NCI-H524 (cell line): Measurements from ENCODE around the gene MCTP2.
A peak's percentile ranks its signal among the peaks of the same experiment; 100 is the strongest.

Experiments used
- DNase-seq, 2 experiments: peaks; one replicate each; lab custom pipeline; 2025; lab: John Stamatoyannopoulos, UW

The MCTP2 gene, protein sequence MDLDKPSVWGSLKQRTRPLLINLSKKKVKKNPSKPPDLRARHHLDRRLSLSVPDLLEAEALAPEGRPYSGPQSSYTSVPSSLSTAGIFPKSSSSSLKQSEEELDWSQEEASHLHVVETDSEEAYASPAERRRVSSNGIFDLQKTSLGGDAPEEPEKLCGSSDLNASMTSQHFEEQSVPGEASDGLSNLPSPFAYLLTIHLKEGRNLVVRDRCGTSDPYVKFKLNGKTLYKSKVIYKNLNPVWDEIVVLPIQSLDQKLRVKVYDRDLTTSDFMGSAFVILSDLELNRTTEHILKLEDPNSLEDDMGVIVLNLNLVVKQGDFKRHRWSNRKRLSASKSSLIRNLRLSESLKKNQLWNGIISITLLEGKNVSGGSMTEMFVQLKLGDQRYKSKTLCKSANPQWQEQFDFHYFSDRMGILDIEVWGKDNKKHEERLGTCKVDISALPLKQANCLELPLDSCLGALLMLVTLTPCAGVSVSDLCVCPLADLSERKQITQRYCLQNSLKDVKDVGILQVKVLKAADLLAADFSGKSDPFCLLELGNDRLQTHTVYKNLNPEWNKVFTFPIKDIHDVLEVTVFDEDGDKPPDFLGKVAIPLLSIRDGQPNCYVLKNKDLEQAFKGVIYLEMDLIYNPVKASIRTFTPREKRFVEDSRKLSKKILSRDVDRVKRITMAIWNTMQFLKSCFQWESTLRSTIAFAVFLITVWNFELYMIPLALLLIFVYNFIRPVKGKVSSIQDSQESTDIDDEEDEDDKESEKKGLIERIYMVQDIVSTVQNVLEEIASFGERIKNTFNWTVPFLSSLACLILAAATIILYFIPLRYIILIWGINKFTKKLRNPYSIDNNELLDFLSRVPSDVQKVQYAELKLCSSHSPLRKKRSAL

DNA sequence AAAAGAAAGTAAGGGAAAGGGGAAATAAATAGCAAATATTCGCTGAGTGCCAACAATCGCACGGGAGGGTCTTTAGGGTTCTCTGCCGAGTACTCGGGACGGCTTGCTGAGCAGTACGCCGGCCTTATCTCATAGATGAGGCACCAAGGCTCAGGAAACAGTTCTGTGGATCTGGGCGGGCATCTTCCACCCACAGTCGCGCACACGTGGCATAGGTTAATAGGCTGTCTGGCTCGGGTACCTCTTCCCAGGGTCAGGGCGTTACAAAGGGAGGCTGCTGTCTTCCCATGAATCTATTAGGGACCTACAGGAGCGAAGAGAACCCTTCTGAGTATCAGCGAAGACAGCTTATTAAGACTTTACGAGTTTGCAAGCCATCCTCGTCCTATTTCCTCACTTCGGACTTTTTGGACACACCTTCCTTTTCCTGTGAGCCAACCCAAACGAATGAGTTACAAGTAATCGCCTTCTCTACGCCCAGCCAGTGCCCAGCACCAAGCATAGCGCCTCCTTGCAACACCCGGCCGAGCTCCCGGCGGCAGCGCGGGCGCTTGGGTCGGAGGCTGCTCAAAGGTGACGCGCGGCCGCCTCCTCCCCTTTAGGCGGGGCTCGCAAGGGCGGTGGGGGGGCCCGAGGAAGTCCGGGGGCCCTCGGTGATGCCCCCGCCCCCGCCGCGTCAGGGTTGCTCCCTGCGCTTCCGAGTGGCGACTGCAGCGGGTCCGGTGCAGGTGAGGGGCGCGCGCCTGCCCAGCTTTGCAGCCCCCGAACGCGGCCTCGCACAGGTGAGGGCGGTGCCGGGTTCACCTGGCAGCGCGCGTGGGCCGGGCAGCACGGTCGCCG, at the start of gene MCTP2:
Gene MCTP2, plus strand, starts transcription at position 679 of the 840 bp plus-strand sequence. CDS start 66,705 bp downstream, outside the sequence.
- DNase-seq, result peak; percentile 59 to 64

DNA sequence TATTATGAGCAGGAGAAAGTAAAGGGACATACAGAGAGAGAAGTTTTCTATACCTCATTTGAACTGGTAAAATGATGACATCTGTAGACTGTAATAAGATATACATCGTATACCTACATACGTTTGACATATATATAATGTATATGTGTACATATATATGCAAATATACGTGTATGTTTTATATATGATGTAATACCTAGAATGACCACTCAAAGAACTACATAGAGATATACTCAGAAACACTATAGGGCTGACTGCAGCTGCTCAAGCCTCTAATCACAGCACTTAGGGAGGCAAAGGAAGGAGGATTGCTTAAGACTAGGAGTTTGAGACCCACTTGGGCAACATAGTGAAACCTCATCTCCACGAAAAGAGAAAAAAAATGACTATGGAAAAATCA, 48.5 kb upstream of the MCTP2 start:
- DNase-seq, result no peak

DNA sequence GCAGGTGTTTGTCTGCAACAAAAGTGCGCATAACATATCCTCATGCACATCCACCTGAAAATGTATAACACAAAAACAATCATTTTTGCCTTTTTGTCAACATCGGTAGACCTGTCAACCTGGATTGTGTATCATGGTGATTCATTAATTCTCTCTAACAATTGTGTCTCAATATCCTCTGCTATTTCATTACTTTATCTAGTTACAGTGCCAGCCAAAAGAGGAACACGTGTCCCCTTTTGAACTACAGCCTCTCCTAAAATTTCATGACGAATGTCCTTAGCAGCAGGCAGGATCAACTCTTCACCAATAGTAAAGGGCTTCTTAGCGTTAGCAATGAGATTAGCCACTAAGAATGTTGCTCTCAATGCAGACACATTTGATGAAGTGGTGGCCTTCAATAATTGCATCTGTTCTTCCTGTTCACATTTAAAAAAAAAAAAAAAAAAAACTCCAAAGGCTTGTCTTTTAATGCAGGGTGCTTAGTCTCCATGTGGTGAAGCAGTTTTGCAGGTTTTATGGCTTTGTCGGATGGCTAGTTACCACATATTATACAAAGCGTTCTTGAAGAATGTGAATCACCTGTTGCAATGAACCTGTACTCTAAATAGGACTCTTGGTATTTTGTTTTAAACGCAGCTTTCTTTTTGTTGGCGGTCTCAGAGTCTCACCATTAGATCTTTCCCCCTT, 45.7 kb upstream of the MCTP2 start:
- DNase-seq, result no peak

DNA sequence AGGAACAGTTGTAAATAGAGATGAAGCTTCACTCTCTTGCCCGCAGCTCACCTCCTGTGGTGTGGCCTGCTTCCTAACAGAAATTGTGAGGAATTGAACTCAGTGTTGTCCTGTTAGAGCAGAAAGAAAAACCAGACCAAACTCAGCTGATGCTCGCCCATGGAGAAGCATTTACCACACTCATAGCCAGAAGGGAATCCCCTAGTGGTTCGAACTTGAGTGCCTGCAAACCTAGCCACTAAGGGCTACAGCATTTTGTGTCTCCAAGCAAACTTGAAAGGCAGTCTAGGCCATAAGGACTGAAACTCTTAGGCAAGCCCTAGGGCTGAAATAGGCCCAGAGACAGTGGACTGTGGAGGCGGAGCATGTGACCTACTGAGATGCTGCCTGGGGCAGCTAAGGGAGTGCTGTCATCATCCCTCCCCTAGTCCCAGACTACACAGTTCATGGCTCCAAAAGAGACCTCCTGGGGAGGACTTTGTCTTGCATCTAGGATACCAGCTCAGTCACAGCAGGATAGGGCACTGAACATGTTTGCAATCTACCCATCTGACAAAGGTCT, 44.5 kb upstream of the MCTP2 start:
- no peak for DNase-seq

DNA sequence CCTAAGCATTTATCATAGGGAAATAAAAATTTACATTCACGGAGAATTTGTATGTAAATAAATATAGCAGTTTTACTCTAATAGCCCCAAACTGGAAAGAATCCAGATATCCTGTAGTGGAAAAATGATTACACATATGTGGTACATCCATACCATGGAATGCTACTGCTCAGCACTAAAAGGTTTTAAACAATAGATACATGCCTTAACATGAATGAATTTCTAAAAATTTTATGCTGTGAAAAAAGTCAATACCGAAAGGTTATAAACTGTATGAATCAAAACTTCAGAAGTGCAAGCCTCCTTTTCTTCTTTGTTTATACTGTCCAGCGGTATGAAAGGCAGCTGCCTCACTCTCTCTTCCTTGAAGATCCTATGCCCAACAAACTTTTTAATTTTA, 37.5 kb upstream of the MCTP2 start:
- DNase-seq, result no peak

DNA sequence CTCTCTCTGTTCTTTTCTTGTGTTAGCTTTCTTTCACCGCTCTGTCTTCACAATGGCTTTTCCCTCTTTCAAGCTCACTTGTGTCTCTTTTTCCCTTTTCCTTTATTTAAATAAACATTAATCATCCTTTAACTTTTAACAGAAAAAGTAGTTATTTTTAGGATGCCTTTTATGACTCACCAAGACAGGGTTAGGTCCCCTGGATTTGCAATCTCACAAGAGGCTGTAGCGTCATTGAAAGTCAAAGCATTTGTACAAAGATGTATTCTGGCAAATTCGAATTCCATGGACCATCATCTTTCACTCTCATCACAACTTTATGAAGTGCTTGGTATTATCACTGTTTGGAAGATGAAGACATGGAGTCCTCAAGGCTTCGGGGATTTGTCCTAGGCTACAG, 34.8 kb upstream of the MCTP2 start:
- no peak for DNase-seq

DNA sequence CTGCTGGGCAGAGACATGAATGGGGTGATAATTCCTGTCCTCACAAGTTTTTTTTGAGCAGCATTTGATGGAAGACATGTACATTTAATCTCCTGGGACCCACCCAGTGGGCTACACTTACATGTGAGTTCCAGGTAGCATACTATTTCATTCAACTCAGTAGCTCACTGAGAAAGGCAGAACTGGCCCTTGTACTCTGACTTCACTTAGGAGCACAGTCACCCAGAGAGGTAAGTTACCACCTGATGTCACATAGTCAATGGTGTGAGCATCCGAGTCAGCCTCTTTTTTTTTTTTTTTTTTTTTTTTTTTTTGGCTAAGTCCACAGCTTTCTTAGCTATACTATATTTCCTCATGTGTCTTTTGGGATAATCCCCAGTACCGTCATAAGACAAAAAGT, 32.7 kb upstream of the MCTP2 start:
- no peak for DNase-seq

DNA sequence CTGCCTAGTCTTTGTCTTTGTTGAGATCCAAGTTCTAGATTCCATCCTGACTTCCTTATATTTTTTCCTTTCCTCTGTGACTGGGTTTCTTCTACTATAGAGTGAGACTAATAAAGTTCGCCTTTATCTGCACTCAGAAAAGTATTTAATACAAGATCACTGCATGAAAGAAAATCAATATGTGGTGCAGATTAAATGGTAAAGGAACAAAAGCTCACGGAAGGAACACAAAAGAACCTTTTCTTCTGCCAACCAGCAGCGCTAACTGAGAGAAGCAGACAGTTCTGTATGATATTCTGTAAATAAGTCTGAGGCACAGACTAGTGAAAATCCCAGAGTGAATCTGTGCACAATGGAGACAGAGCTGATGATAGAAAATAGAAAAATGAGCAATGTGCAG, 31.6 kb upstream of the MCTP2 start:
- DNase-seq, result no peak

DNA sequence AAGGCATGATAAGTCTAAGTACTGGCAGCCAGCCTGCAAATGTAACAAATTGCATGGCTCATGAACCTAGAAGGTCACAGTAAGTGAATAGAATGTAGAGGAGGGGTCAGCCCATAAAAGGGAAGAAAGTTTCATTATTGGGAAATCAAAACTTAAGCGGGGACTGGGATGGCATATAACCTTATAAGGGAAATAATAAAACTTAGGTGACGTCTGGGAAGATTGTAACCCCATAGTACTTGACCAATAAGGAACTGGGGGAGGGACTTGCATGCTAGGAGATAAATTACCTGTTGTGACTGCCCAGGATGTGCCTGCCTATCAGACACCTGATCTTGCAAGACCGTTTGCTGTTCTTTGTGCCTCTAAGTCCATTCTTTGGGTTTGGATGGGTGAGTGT, 28.1 kb upstream of the MCTP2 start:
- DNase-seq, result no peak

DNA sequence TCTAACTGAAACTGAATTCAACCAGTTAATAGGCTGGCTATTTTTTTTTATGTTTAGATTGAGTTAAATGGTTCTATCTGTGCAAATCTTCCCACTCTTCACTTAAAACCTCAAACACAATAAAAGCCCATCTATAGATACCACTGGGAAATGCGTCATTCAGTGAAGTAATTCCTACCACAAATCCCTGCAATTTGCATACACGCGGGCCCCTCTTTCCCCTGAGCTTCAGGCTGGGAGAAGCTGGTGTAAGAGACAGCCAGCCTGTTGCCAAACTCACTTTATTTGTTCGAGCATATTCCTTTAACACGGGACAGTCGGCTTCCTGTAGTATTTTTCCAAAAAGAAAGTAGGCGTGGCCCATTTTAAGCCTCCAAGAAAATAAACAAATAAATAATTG, 26.0 kb upstream of the MCTP2 start:
- no peak for DNase-seq

DNA sequence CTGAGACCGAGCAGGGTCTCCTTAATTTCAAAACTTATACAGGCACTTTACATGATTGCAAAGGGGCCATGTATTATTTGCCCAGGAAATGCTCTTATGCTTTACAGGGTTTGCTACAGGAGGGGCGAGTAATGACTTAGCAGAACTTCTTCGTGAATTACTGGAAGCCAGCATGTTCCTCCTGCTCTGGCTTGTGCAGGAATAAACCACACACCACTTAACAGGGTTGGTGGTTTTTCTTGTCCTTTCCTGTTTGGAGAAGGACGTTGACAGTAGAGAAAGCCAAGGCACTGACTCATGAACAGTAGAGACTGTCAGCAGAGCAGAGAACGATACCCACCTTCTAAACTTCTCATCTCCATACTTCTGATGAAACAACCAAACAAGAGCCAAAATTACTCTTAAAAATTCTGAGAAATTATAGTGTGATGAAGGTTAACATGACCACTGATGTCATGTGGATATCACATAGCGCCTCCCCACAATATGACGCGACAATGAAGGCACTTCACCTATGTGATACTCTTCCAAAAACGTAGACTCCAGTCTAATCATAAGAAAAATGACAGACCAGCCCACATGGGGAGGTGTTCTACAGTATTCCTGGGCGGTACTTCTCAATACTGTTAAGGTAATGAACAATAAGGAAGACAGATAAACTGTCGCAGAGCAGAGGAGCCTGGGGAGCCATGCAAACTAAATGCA, 24.7 kb upstream of the MCTP2 start:
- DNase-seq, result no peak

DNA sequence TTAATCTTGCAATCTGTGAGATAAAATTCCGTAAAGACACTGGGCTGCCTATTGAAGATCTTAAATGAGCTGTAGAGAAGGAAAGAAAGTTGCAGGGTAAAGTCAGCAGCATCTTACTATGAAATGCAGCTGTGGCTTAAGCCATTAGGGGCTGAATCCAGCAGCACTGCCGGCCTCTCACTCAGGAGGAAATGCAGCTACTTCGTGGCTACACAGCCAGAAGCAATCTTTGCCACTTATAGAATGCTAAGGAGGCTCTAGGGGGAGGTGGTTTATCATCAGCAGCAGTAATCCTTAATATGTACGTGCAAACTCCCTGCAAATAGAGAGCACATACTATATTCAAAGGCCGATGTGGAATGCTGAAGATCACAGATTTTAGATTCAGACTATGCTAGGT, 19.1 kb upstream of the MCTP2 start:
- no peak for DNase-seq

DNA sequence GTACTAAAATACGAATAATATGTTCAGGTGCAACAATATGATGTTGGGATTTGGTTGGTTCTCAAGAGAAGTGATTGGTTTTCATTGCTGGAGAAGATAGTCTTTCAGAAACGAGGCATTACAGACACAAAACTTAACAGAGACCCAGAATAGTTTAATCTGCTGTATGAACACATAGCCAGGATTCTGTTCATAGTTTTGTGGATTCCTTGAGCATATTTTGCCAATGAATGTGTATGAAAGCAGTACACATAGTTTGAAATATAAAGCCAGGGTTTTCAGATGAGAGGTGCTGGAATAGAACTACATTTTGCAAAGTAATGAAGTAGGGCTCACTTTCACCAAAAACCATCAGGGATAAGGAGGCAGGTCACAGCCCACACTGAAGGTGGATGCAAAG, 5.7 kb upstream of the MCTP2 start:
- no peak for DNase-seq

DNA sequence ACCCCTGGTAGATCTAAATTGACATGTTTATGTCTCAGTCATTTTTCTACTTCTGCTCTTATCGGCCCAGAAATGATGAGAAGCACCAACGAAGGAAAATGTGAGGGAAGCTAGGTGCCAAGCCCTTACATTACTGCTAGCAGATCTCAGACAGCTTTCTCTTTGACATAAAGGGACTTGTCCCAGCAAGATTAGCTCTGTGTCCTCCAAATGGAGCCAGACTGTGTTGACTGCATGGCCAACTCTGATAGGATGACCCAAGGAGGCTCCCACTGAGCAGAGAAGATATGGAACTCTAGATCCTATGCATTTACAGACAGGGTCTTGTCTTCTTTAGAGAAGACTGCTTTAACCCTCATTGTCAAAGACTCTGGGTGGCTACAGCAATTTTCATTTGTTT, 2.8 kb upstream of the MCTP2 start:
- no peak for DNase-seq

GRCh38 chr15:94229591-94230369, 1.6 kb upstream of the MCTP2 start:
- DNase-seq, result no peak

DNA sequence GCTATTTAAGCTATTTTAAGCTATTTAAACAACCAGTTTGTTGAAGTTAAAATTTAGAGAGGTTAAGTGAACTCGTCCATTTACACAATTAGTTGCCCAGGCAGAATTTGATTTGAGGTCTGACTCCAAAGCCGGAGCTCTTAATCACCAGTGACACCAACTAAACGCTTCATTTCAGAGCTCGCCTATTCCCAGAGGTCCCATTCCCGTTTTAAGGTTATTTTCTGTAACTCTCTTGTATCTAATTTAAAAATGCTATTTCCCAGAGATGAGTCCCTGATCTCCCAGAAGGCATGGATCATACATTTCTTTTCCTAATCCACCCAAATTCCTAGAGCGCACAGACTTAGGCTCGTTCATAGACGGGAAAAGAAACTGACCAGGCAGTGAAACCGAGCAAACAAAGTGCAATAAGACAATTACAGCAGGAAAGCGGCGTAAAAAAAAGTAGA, 904 bp upstream of the MCTP2 start:
- no peak for DNase-seq

DNA sequence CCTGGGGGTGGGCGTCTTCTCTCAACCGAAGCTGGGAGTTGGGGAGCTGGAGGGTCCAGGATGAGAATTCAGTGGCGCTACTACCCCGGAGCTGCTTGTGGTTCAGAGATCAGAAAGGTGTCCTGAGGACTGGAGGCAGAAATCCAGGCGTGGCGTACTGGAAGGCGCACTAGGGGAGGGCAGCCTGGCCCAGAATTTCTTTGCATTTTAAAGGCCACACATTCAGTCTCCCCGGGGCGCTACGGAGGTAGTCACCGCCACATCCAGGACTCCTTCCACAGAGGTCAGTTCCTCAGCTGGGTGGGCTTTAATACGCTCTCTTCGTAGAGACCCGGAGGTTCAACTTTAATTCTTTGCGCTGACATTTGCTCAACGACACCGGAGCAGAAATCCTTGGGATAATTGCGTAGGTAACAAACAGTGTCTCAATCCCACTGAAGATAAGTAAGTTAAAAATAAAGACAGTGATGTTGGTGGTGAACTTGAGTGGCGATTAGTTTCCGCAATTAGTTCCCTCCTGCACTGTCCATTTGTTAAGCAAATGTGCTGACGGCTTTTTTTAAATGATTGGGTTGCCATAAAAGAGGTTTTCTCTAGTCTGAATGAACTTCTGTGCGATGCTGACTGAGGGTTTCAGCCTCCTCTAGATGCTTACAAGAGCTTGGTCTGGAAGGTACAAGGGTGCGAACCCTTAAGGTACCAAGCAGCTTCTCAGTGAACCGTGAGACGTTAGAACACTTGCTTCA, 535 bp downstream of the MCTP2 start:
- no peak for DNase-seq

- DNase-seq, result no peak
Measured at GRCh38 chr15:94233441-94233840, 2.1 kb downstream of the MCTP2 start.

DNA sequence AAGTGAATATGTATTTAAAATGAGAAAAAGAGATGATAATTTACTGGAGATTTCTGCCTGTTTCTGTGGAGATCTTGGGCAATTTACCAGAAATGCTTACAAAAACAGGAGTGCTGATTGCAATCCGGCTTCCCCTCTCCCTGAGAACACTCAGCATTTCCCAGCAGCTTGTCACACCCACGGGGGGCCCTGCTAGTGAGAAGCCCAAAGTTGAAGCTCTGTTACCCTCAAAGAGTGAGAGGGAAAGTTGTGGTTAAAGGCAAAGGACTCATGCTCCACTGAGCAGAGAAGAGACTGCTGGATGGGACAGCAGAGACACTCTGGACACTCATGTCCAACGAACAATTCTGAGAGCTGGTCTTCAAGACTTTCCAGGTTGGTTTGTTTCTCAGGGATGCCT, 2.9 kb downstream of the MCTP2 start:
- DNase-seq, result no peak
